Keratinocyte (primary cell): Measurements from ENCODE around the gene NRXN2. TPM values are rescaled to one million over a fixed set of nuclear protein-coding genes. Genes with fewer than 3 reads are reported as not detected.

ENCODE experiments used
- DNase-seq: peaks from one replicate; pipeline ENCODE4 v3.0.0-alpha.2; 2011; ENCODE audit warnings: low read depth, missing footprints, low spot score
- FAIRE-seq: peaks from 2 replicates; lab custom pipeline; 2011; peaks lifted over from hg19 to GRCh38; lab: Jason Lieb, UNC
- H2AFZ ChIP-seq: 2 replicates; pipeline ENCODE4 v1.6.0; 2012; ENCODE audit warnings: low read length, control low read depth, inconsistent platforms; ENCODE audit not compliant: control insufficient read depth
- H3K27ac ChIP-seq: 2 replicates; pipeline ENCODE4 v1.5.1; 2011; ENCODE audit warnings: low read length; ENCODE audit not compliant: control insufficient read depth, insufficient read depth
- H3K27me3 ChIP-seq: 3 replicates; pipeline ENCODE4 v1.6.0; 2011; ENCODE audit warnings: low read length; ENCODE audit not compliant: control insufficient read depth, insufficient read depth; ENCODE audit errors: extremely low read depth
- H3K36me3 ChIP-seq, 2 experiments: 2 replicates in 1 of 2; 3 replicates in 1 of 2; pipeline ENCODE4 v1.5.1; 2011; ENCODE audit warnings: low read length in 2 of 2, mild to moderate bottlenecking in 1 of 2; ENCODE audit not compliant: control insufficient read depth in 2 of 2, insufficient read depth in 2 of 2; ENCODE audit errors: extremely low read depth in 1 of 2
- H3K4me1 ChIP-seq: 3 replicates; pipeline ENCODE4 v1.5.1; 2011; ENCODE audit warnings: low read length; ENCODE audit not compliant: control insufficient read depth, insufficient read depth; ENCODE audit errors: extremely low read depth
- H3K4me2 ChIP-seq: 3 replicates; pipeline ENCODE4 v1.6.0; 2011; ENCODE audit warnings: low read depth, low read length; ENCODE audit not compliant: control insufficient read depth, insufficient read depth; ENCODE audit errors: extremely low read depth
- H3K4me3 ChIP-seq, 3 experiments: fragments of 200-600 bp in 1 of 3; sonication (generic) in 1 of 3; 2 replicates in 2 of 3; 3 replicates in 1 of 3; pipeline ENCODE4 v1.5.1; 2011 to 2016; ENCODE audit warnings: low read length in 3 of 3, mild to moderate bottlenecking in 3 of 3, control low read depth in 2 of 3, inconsistent platforms in 1 of 3, low read depth in 1 of 3, mixed read lengths in 1 of 3, mixed run types in 1 of 3, moderate library complexity in 1 of 3; ENCODE audit not compliant: control insufficient read depth in 2 of 3, insufficient read depth in 2 of 3; ENCODE audit errors: extremely low read depth in 1 of 3
- H3K79me2 ChIP-seq: 2 replicates; pipeline ENCODE4 v1.6.0; 2012; ENCODE audit warnings: low read length; ENCODE audit not compliant: control insufficient read depth, insufficient read depth
- H3K9ac ChIP-seq: 3 replicates; pipeline ENCODE4 v1.6.0; 2011; ENCODE audit warnings: low read length; ENCODE audit not compliant: control insufficient read depth, insufficient read depth; ENCODE audit errors: extremely low read depth
- H3K9me1 ChIP-seq: 3 replicates; pipeline ENCODE4 v1.6.0; 2011; ENCODE audit warnings: low read length; ENCODE audit not compliant: control insufficient read depth, insufficient read depth; ENCODE audit errors: extremely low read depth
- H3K9me3 ChIP-seq: 2 replicates; pipeline ENCODE4 v1.5.1; 2012; ENCODE audit warnings: low read depth, low read length; ENCODE audit not compliant: control insufficient read depth
- H4K20me1 ChIP-seq: 3 replicates; pipeline ENCODE4 v1.6.0; 2011; ENCODE audit warnings: low read length; ENCODE audit not compliant: control insufficient read depth, insufficient read depth; ENCODE audit errors: extremely low read depth
- CTCF ChIP-seq, 3 experiments: IDR thresholded peaks in 1 of 3; conservative IDR thresholded peaks in 1 of 3; optimal IDR thresholded peaks in 1 of 3; 2 replicates in 2 of 3; 3 replicates in 1 of 3; pipeline versions ENCODE3 to v1.5.1; 2011; ENCODE audit warnings: low read length in 3 of 3, mild to moderate bottlenecking in 3 of 3, moderate library complexity in 2 of 3, control low read depth in 1 of 3, inconsistent platforms in 1 of 3; ENCODE audit not compliant: insufficient read depth in 2 of 3; ENCODE audit errors: extremely low read depth in 1 of 3
- EZH2 ChIP-seq: IDR thresholded peaks from one replicate; pipeline ENCODE4 v1.6.1; 2012; ENCODE audit warnings: inconsistent platforms, mild to moderate bottlenecking, low read length, moderate library complexity
- dilution Hi-C: fragments of 300-500 bp; cut with MboI; formaldehyde crosslinking; loops from one replicate; pipeline ENCODE4 v1.7.0; 2020; ENCODE audit warnings: low sequenced_read_pairs; ENCODE audit not compliant: extremely low pct_ligation_motif_present
- polyA plus RNA-seq, 5 experiments: library from polyadenylated mRNA; depleted of rRNA in 3 of 5; stranded (reverse) in 3 of 5; stranded (forward) in 1 of 5; unstranded in 1 of 5; fragments of >200 nt; gene quantifications; 1 replicate in 1 of 5; 2 replicates in 3 of 5; 3 replicates in 1 of 5; pipeline versions ENCODE4 v1.2.1 to v1.2.3, GENCODE V29; 2011 to 2012; ENCODE audit warnings: missing spikeins in 2 of 5, low read depth in 1 of 5, low replicate concordance in 1 of 5

The NRXN2 gene
- polyA plus RNA-seq, 1 donor (not counting 4 experiments of a cell fraction or from before 2014, with no cell fraction given): not detected

GRCh38 chr11:64613648-64614047 is 109.3 kb downstream of the NRXN2 start:
- Histone ChIP-seq H3K4me1 (no peaks in the 10 kb centered on the region), H3K79me2 (no peaks in the 10 kb centered on the region), H3K9ac (no peak overlapping the region), H3K27ac (no peak overlapping the region), H3K4me2 (no peak overlapping the region), H3K4me3 (no peak overlapping the region), H4K20me1 (no peaks in the 10 kb centered on the region), H3K27me3 (peaks cover 20% of the 10 kb centered on the region), H3K9me1 (no peaks in the 10 kb centered on the region), H3K9me3 (no peaks in the 10 kb centered on the region), H3K36me3 (no peaks in the 10 kb centered on the region), H2AFZ (no peak overlapping the region)
- dilution Hi-C loops: no loop called here
- FAIRE-seq: no peak
- no peak for DNase-seq
- no peak for TF ChIP-seq CTCF (optimal IDR thresholded peaks at IDR 0.05 in 1 of 3, IDR thresholded peaks at IDR 0.05 in 1 of 3, conservative IDR thresholded peaks at IDR 0.05 in 1 of 3; ENCODE audit: extremely low read depth in 1 of 3, insufficient read depth in 2 of 3, low read length in 3 of 3)
- TF ChIP-seq EZH2: no peak

- no peak for TF ChIP-seq CTCF (optimal IDR thresholded peaks at IDR 0.05 in 1 of 3, IDR thresholded peaks at IDR 0.05 in 1 of 3, conservative IDR thresholded peaks at IDR 0.05 in 1 of 3; ENCODE audit: extremely low read depth in 1 of 3, insufficient read depth in 2 of 3, low read length in 3 of 3)
- no peak for TF ChIP-seq EZH2
- Histone ChIP-seq H3K4me3 (no peak overlapping the region), H4K20me1 (no peaks in the 10 kb centered on the region), H3K9me3 (no peaks in the 10 kb centered on the region), H3K79me2 (no peaks in the 10 kb centered on the region), H3K9ac (no peak overlapping the region), H3K4me1 (no peaks in the 10 kb centered on the region), H3K9me1 (no peaks in the 10 kb centered on the region), H3K27ac (no peak overlapping the region), H3K4me2 (no peak overlapping the region), H2AFZ (no peak overlapping the region), H3K27me3 (peaks cover 35% of the 10 kb centered on the region), H3K36me3 (no peaks in the 10 kb centered on the region)
- FAIRE-seq (no peak), DNase-seq (no peak)
- dilution Hi-C loops: no loop called here
Measured at GRCh38 chr11:64611869-64612646, 110.9 kb downstream of the NRXN2 start.
